HG03342 (cell line): Measurements from ENCODE around the gene KLHL41.
A peak's percentile ranks its signal among the peaks of the same experiment; 100 is the strongest.
"Not testable (repeated sequence)": the region's sequence is repeated elsewhere in the genome, so short reads cannot be mapped to it uniquely, and the experiment has no call there.

Experiments used
- ATAC-seq: cut with Tn5 transposase; IDR thresholded peaks from one replicate; pipeline ENCODE4 v1.9.1; 2021; ENCODE audit warnings: mild to moderate bottlenecking, moderate library complexity; ENCODE audit not compliant: unreplicated experiment

KLHL41 gene

DNA sequence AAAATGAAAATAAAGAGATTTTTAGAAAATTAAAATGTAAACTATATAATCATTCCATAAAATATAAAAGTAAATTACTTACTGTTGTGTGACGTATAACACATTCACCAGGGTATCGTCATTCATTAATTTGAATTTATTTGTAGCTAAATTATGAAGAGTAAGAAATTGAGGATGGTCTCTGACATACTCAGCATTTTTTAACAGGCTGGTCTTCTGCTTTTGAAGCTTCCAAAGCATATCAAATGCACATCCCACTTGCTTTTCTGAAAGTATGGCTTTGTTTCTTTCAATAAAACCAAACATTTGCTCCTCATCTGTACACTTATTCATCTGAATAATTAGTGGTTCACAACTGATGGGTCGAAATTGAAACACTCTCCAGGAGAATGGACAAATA lies 62.1 kb downstream of the KLHL41 start:
- ATAC-seq = no peak

GRCh38 chr2:169572189-169572588 lies 62.7 kb downstream of the KLHL41 start:
- no peak for ATAC-seq

GRCh38 chr2:169572821-169573159 lies 63.3 kb downstream of the KLHL41 start:
- no peak for ATAC-seq

- peak; percentile 98 for ATAC-seq
Measured at GRCh38 chr2:169573160-169573973, 63.9 kb downstream of the KLHL41 start, which contains the start of gene FASTKD1. FASTKD1 (minus strand) TSS chr2:169573865; CDS start chr2:169572029, 1,836 bp downstream.

GRCh38 chr2:169573974-169574299 lies 64.4 kb downstream of the KLHL41 start:
- no peak for ATAC-seq

- not testable (repeated sequence) for ATAC-seq
Measured at GRCh38 chr2:169574539-169574938, 65.0 kb downstream of the KLHL41 start.

GRCh38 chr2:169575264-169575663 lies 65.8 kb downstream of the KLHL41 start:
- ATAC-seq = not testable (repeated sequence)
